Midbrain (tissue), 1 donor: ENCODE measurements around the gene DNMT3A.

Experiments used
- DNase-seq: peaks from one replicate; lab custom pipeline; 2025; lab: John Stamatoyannopoulos, UW

The DNMT3A gene

DNA sequence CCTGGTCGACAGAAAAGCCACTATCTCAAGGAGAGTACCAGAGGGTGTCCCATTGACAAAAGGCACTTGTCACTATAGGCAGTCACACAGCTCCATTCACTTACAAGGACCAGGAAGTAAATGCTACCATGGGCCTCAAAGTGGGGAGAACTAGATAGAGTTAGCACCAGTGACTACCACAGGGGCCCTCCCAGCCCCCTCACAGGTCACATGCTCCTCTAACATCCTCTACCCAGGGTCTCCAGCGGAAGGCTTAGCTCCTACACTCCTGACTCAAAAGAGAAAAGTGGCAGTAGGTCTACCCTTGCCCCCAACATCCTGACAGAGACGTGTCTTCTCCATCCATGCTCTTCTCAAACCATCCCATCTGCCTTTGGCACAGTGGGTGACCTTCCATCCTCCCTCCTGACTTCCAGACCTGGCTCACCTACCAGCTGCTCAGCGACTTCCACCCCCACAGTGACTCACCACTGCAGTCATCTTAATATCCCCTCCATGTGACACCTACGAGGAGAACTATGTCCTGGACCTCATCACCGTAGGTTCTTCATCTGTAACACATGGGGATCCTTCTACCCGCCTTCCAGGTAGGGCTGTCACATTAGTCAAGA is 5.6 kb upstream of the DNMT3A start:
- no peak for DNase-seq

- no peak for DNase-seq
Measured at GRCh38 chr2:25343187-25343825, 1.6 kb upstream of the DNMT3A start.

DNA sequence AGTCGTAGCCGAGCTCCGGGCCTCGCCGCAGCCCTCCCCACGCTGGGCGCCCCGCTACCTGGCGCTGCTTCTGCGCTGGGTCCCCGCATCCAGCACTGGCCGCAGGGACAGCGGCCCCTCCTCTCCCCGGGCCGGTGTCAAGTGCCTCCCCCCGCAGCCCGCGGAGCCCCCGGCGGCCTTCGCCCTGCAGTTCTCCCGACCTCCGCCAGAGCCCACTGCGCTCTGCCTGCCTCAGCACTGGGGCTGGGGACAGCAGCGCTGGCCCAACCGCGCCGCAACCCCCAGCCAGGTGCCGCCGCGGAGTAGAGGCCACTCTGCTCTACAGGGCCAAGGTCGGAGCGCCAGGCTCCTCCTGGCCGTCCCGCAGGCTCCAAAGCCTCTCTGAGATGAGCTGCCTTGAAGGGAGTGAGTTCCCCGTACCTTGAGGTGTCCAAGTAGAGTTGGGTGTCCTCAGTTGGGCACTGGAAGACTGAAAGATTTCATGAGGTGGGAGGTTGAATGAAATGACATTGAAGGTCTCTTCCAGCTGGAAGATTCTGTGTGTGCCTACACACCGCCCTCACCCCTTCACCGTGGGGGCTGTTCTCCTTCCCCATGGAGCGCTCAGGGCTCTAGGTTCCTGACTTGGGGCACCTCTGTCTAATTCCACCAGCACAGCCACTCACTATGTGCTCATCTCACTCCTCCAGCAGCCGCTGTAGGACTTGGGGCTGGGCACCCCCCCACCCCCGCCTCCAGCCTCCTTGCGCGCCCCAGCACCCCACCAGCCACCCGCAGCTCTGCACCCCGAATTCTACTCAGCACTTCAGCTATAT is 854 bp upstream of the DNMT3A start:
- peak; percentile 88 for DNase-seq

GRCh38 chr2:25341011-25341727 is 556 bp downstream of the DNMT3A start:
- DNase-seq, result peak; percentile 54

- peak; percentile 27 for DNase-seq
Measured at GRCh38 chr2:25340181-25340921, 1.4 kb downstream of the DNMT3A start.

- no peak for DNase-seq
Measured at GRCh38 chr2:25339791-25340180, 1.9 kb downstream of the DNMT3A start.

- no peak for DNase-seq
Measured at GRCh38 chr2:25339211-25339674, 2.5 kb downstream of the DNMT3A start.

- DNase-seq, result no peak
Measured at GRCh38 chr2:25338401-25338800, 3.3 kb downstream of the DNMT3A start.

DNA sequence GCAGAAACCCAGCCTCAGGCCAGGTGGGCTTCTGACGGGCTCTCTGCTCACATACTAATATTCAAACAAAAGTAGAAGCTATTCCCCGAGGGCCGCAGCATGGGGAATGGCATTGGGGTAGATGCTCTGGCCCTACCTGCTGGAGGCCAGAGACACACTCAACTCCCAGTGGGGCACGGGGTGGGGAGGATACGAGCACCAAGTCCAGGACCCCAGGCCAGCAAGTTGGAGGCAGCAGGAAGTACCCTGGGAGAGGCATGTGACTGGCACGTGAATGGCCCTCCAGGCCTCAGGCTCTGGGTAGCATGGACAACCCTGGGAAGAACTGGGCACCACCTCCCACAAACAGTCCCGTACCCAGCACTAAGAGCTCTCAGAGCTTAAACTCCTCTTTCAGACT is 3.8 kb downstream of the DNMT3A start:
- no peak for DNase-seq

DNA sequence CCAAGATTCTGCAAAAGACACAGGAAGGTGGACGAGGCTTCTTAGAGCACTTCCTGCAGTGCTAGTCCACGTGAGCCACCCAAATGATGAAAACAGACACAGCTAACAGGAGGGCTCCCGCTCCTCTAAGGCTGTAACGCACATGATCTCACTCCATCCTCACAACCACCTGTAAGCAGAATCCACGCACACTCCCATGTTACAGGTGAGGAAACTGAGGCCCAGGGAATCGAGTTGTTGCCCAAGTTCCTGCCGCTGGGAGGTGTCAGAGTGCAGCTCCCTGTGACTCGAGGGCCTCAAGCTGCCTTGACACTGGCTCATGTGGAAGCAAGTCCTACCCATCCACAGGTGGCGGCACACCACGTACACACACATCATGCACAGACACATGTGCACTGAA is 4.4 kb downstream of the DNMT3A start:
- DNase-seq, result no peak

GRCh38 chr2:25336383-25336841 is 5.3 kb downstream of the DNMT3A start:
- no peak for DNase-seq

GRCh38 chr2:25335971-25336370 is 5.8 kb downstream of the DNMT3A start:
- no peak for DNase-seq

- DNase-seq, result no peak
Measured at GRCh38 chr2:25335204-25335603, 6.5 kb downstream of the DNMT3A start.

DNA sequence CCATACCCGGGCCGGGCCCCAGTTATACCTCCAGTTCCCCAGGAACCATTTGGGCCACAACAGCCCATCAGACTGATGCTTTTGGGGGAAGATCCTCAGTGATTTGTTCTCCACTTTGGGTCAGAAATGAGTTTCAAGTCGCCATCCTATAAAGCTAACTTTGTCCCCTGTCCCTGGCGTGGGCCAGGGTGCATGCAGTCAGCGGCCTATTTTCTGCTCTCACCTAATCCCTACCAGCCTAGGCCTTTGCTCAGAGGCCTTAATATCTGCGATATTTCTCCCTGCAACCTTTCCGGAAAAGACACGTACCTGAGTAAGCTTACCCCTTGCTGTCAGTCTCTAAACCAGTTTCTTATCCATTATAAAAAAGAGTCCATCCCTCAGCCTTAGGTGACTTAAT is 7.2 kb downstream of the DNMT3A start:
- DNase-seq, result no peak

GRCh38 chr2:25333981-25334380 is 7.7 kb downstream of the DNMT3A start:
- DNase-seq, result no peak

- DNase-seq, result peak; percentile 73
Measured at GRCh38 chr2:25332571-25332970, 9.2 kb downstream of the DNMT3A start.

GRCh38 chr2:25331686-25332365 is 9.9 kb downstream of the DNMT3A start:
- DNase-seq, result no peak

DNA sequence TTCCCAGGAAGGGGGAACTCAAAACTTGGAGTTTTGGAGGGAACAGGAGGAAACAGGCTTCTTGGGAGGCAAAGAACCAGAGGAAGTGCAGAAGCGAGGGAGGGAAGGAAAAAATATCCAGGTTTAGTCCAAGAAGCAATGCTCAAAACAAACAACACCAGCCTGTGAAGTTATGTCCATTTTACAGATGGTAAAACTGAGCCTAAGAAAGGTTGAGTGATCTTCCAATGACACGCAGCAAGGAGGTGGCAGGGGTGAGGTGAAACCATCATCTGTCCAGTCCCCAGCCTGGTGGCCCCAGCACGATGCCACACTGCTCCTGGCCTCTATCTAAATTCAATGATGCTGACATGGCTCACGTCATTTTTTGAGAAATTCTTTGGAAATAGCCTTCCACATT is 10.8 kb downstream of the DNMT3A start:
- DNase-seq, result no peak

GRCh38 chr2:25330273-25330672 is 11.5 kb downstream of the DNMT3A start:
- DNase-seq, result no peak

DNA sequence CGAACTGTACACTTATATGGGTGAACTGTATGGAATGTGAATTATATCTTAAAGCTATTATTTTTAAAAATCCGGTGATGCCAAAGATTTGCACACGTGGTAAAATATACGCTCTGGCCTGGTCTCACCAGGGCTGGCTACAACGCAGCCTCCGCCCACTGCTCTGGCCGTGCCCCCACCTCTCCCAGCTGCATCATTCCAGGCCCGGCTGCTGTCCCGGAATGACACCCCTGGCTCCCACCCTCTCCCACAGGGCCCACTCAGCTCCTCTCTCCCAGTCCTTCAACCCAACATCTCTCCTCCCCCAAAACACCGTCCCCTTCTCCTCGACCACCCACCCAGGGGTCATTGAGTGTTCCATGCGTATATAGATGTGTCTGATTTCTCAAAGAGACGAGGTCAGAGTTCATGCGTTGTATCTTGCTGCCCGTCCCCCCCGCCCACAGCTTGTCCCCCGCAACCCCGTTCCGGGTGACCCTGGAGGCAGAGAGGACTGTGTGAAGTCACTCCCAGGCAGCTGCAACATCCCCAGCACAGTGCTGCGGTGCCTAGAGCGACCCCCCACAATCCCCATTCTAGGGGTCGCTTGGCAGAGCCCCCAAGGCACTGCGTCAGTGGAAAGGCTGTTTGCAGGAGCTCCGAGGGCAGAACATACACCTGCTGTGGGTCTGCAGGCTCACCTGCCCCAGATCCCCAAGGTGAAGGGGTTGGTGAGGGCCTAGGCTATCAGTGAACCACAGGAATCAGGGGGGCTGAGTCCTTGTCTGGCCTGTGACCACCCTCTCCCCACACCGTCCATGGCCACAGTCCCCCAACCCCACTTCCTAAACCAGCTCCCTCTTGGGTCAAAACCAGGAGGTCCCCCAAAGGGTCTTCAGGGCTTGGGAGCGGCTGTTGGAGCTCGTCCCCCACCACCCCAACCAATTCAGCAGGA is 13.3 kb downstream of the DNMT3A start:
- no peak for DNase-seq
